MCF 10A (cell line): Measurements from ENCODE around the gene ZNF391. TPM values are rescaled to one million over a fixed set of nuclear protein-coding genes. Genes with fewer than 3 reads are reported as not detected.

ENCODE experiments used
- BruUV-seq: library from RNA; stranded (reverse); fragments of 400-500 nt; replicated peaks from 2 replicates; lab custom pipeline; 2021; lab: Mats Ljungman, UMichigan
- CTCF ChIA-PET: fragments of 300-600 bp; sonication (Branson Sonifier 250); formaldehyde crosslinking; extraction: SDS; loops from one replicate; lab custom pipeline; 2021; ENCODE audit warnings: antibody characterized with exemption, inconsistent platforms; lab: Yijun Ruan, JAX
- POLR2A ChIA-PET: fragments of 300-600, 350-650 bp; sonication (Branson Sonifier 250); formaldehyde crosslinking; extraction: SDS; loops from one replicate; lab custom pipeline; 2020; ENCODE audit warnings: antibody characterized with exemption, inconsistent platforms; lab: Yijun Ruan, JAX
- DNase-seq: peaks from one replicate; pipeline ENCODE4 v3.0.0-alpha.2; 2018; ENCODE audit not compliant: unreplicated experiment
- H3K27ac Mint-ChIP-seq: one replicate; pipeline ENCODE4 v1.8.0; 2022; ENCODE audit warnings: mild to moderate bottlenecking, low read depth, mixed read lengths; ENCODE audit not compliant: unreplicated experiment
- H3K27me3 Mint-ChIP-seq: one replicate; pipeline ENCODE4 v1.8.0; 2022; ENCODE audit warnings: mixed read lengths; ENCODE audit not compliant: insufficient read depth, unreplicated experiment
- H3K36me3 Mint-ChIP-seq: one replicate; pipeline ENCODE4 v1.8.0; 2022; ENCODE audit warnings: mild to moderate bottlenecking, moderate library complexity, mixed read lengths; ENCODE audit not compliant: insufficient read depth, unreplicated experiment
- H3K4me1 Mint-ChIP-seq: one replicate; pipeline ENCODE4 v1.8.0; 2022; ENCODE audit warnings: mixed read lengths; ENCODE audit not compliant: insufficient read depth, unreplicated experiment
- H3K4me3 Mint-ChIP-seq: one replicate; pipeline ENCODE4 v1.8.0; 2022; ENCODE audit warnings: mild to moderate bottlenecking, moderate library complexity, mixed read lengths; ENCODE audit not compliant: unreplicated experiment
- H3K9me3 Mint-ChIP-seq: one replicate; pipeline ENCODE4 v1.8.0; 2022; ENCODE audit warnings: mixed read lengths; ENCODE audit not compliant: unreplicated experiment
- CTCF ChIP-seq: fragments of 200-600 bp; IDR thresholded peaks from one replicate; pipeline ENCODE4 v1.8.0; 2022; ENCODE audit warnings: antibody characterized with exemption, mild to moderate bottlenecking; ENCODE audit not compliant: unreplicated experiment
- intact Hi-C: fragments of 100-400 bp; cut with micrococcal nuclease; formaldehyde crosslinking; loops from 2 replicates; pipeline ENCODE4 v1.14.1; 2022
- total RNA-seq: library from RNA; stranded (reverse); gene quantifications from 2 replicates; pipeline ENCODE4 v1.2.3, GENCODE V29; 2022

The ZNF391 gene
- total RNA-seq, 1 experiment from 2014 or later: 8.3 TPM

GRCh38 chr6:27400877-27401642 lies 12.5 kb downstream of the ZNF391 start:
- H3K27me3 Mint-ChIP-seq: no peaks in the 10 kb centered on the region
- H3K36me3 Mint-ChIP-seq: peaks cover 17% of the 10 kb centered on the region
- TF ChIP-seq CTCF: no peak
- no peaks in the 10 kb centered on the region for H3K4me1 Mint-ChIP-seq
- no peak overlapping the region for H3K27ac Mint-ChIP-seq
- ChIA-PET CTCF (no interaction called here), POLR2A (interaction anchor here (0.6 to 0.7 kb wide), 2 partner anchors 230 to 253 kb away, joined by 4 read pairs; no protein-coding TSS in a partner anchor)
- intact Hi-C loops: no loop called here
- H3K4me3 Mint-ChIP-seq: no peak overlapping the region
- H3K9me3 Mint-ChIP-seq: peaks cover 48% of the 10 kb centered on the region
- no TSS peak for BruUV-seq
- no peak for DNase-seq

- no peaks in the 10 kb centered on the region for H3K27me3 Mint-ChIP-seq
- intact Hi-C loops: no loop called here
- H3K27ac Mint-ChIP-seq: no peak overlapping the region
- DNase-seq: peak; percentile 47
- H3K4me3 Mint-ChIP-seq: no peak overlapping the region
- no peaks in the 10 kb centered on the region for H3K36me3 Mint-ChIP-seq
- POLR2A ChIA-PET: no interaction called here
- TF ChIP-seq CTCF: no peak
- H3K4me1 Mint-ChIP-seq: no peaks in the 10 kb centered on the region
- CTCF ChIA-PET: no interaction called here
- peaks cover 44% of the 10 kb centered on the region for H3K9me3 Mint-ChIP-seq
- no TSS peak for BruUV-seq
Measured at GRCh38 chr6:27406085-27406484, 17.5 kb downstream of the ZNF391 start.

- intact Hi-C loops: no loop called here
- no TSS peak for BruUV-seq
- H3K9me3 Mint-ChIP-seq: peaks cover 32% of the 10 kb centered on the region
Measured at GRCh38 chr6:27407153-27407814, 18.7 kb downstream of the ZNF391 start.

More at GRCh38 chr6:27407153-27407814, 18.7 kb downstream of the ZNF391 start:
- Mint-ChIP-seq H3K27ac (no peak overlapping the region), H3K27me3 (no peaks in the 10 kb centered on the region), H3K4me3 (no peak overlapping the region), H3K36me3 (no peaks in the 10 kb centered on the region), H3K4me1 (no peaks in the 10 kb centered on the region)
- no peak for DNase-seq
- POLR2A ChIA-PET: no interaction called here
- CTCF ChIA-PET: interaction anchor here (0.6 kb wide), 2 partner anchors 16 to 70 kb away, joined by 3 read pairs; no protein-coding TSS in a partner anchor
- no peak for TF ChIP-seq CTCF
